Sigmoid colon (tissue), 4 donors: Measurements from ENCODE around the gene ZFYVE19.

Experiments
- POLR2AphosphoS5 ChIP-seq, 4 donors: sonication (generic); formaldehyde crosslinking; IDR thresholded peaks; one replicate each; pipeline ENCODE4 v1.6.1; 2017; ENCODE audit warnings: antibody characterized with exemption in 4 of 4
- TF ChIP-seq, protein P1 (sequence below), 4 experiments: fragments of 450-650 bp in 3 of 4; fragments of 200-600 bp in 1 of 4; IDR thresholded peaks; one replicate each; pipeline ENCODE4 v1.5.1; 2016 to 2019; ENCODE audit warnings: antibody characterized with exemption in 4 of 4, mild to moderate bottlenecking in 3 of 4, moderate library complexity in 2 of 4

- TF ChIP-seq, protein P1, sequence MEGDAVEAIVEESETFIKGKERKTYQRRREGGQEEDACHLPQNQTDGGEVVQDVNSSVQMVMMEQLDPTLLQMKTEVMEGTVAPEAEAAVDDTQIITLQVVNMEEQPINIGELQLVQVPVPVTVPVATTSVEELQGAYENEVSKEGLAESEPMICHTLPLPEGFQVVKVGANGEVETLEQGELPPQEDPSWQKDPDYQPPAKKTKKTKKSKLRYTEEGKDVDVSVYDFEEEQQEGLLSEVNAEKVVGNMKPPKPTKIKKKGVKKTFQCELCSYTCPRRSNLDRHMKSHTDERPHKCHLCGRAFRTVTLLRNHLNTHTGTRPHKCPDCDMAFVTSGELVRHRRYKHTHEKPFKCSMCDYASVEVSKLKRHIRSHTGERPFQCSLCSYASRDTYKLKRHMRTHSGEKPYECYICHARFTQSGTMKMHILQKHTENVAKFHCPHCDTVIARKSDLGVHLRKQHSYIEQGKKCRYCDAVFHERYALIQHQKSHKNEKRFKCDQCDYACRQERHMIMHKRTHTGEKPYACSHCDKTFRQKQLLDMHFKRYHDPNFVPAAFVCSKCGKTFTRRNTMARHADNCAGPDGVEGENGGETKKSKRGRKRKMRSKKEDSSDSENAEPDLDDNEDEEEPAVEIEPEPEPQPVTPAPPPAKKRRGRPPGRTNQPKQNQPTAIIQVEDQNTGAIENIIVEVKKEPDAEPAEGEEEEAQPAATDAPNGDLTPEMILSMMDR (IDR thresholded peaks at IDR 0.05), result no peak
- TF ChIP-seq POLR2AphosphoS5 (IDR thresholded peaks at IDR 0.05), result no peak
Observed at GRCh38 chr15:40845511-40846284, 38.8 kb downstream of the ZFYVE19 start.
